Activated gamma-delta T cell (primary cell): Measurements from ENCODE around the gene CSTPP1.
"Not testable (repeated sequence)": the region's sequence is repeated elsewhere in the genome, so short reads cannot be mapped to it uniquely, and the experiment has no call there.

Experiments used
- DNase-seq: peaks from one replicate; lab custom pipeline; 2025; lab: John Stamatoyannopoulos, UW

The CSTPP1 gene

DNA sequence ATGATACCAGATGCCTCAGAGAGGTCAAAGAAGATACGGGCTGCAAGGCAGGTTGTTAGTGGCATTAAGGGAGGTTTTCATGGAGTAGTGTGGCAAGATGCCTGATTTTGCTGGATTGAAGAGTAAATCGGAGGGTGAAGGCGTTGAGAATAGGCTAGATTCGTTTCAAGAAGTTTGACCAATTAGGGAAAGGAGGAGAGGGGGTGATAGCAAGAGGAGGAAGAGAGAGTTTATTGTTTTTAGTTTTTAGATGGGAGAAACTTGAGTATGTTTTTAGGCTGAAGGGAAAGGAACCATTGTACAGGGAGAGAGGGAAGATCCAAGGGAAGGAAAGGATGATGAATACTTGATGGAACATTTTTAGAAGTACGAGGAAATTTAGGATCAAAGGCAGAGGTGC lies 16.5 kb downstream of the CSTPP1 start:
- DNase-seq, result no peak

- no peak for DNase-seq
Measured at GRCh38 chr11:46958777-46959176, 22.2 kb downstream of the CSTPP1 start.

DNA sequence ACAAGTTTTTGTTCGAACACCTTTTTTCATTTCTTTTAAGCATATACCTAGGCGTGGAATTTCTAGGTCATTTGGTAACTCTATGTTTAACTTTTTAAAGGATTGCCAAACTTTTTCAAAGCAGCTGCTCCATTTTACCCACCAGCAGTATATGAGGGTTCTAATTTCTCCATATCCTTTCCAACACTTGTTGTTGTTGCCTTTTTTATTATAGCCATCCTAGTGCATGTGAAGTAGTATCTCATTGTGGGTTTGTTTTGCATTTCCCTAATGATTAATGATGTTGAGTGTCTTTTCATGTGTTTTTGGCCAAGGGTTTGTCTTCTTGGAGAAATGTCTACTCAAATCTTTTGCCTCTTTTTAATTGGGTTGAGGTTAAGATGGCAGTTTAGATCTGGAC lies 24.5 kb downstream of the CSTPP1 start:
- DNase-seq, result no peak

GRCh38 chr11:46961886-46962285 lies 25.3 kb downstream of the CSTPP1 start:
- DNase-seq, result not testable (repeated sequence)

DNA sequence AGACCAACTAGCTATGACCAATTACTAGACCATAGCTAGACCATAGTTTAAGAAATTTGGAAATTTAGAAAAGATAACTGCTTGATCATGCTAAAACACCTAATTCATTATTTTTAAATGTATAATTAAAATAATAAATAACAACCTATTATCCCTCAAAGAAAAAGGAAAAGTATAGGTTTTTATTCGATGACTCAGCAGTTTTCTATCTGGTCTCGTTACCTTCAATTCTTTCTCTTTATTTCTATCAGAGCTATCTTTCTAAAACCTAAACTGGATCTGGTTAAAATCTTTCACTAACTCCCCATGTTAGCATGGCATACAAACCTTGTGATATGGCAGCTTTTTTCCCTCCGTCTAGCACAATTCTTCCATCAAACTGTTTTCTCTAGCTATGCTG lies 27.3 kb downstream of the CSTPP1 start:
- no peak for DNase-seq

DNA sequence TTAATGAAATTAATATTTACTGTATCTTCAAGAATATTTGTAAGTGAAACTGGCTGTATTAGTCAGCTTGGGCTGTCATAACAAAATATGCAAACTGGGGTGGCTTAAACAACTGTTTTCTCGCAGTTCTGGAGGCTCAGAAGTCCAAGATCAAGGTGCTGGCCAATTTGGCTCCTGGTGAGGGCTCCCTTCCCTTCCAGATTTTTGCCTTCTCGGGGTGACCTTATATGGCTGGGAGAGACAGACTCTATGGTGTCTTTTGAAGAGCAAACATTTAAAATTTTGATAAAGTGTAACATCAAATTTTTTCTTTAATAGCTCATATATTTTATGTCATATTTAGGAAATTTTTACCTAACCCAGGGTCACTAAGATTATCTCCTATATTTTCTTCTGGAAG lies 30.2 kb downstream of the CSTPP1 start:
- DNase-seq, result no peak

- no peak for DNase-seq
Measured at GRCh38 chr11:46967962-46968361, 31.4 kb downstream of the CSTPP1 start.

- DNase-seq, result no peak
Measured at GRCh38 chr11:46969379-46969778, 32.8 kb downstream of the CSTPP1 start.

GRCh38 chr11:46970913-46971625 lies 34.5 kb downstream of the CSTPP1 start:
- DNase-seq, result no peak

DNA sequence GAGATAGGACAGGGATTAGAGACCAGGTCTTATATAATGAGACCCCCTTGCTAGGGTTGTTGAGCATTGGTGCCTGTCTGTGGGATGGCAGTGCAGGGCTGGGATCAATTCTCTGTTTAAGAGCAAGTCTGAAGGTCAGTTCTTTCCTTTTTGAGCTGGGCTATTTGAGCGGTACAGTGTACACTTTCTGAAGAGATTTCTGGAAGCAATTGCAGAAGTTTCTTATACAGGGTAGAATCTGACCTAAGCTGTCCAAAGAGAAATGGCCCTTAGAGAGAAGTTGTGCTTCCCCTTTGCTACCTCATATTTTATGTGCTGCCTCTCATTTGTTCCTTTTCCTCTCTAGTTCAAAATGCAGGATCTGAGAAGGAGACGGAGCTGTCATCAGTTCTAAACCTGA lies 35.8 kb downstream of the CSTPP1 start:
- DNase-seq, result no peak

DNA sequence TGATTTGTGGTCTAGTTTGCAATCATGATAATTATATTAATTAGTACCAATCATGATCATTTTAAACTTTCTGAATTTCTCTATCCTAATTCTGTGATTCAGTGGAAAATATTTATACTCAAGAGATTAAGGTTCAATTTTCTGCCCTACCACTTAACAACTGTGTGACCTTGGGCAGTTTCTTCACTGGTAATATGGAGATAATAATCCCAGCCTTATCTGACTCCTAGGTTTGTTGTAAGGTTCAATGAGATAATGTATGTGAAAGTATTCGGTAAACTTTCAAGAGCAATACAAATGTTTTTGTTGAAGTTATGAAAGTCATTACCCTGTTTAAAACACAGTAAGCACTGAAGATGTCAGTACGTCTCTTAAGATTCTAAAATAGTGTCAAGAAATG lies 36.3 kb downstream of the CSTPP1 start:
- no peak for DNase-seq

- no peak for DNase-seq
Measured at GRCh38 chr11:46976182-46976854, 39.8 kb downstream of the CSTPP1 start.

DNA sequence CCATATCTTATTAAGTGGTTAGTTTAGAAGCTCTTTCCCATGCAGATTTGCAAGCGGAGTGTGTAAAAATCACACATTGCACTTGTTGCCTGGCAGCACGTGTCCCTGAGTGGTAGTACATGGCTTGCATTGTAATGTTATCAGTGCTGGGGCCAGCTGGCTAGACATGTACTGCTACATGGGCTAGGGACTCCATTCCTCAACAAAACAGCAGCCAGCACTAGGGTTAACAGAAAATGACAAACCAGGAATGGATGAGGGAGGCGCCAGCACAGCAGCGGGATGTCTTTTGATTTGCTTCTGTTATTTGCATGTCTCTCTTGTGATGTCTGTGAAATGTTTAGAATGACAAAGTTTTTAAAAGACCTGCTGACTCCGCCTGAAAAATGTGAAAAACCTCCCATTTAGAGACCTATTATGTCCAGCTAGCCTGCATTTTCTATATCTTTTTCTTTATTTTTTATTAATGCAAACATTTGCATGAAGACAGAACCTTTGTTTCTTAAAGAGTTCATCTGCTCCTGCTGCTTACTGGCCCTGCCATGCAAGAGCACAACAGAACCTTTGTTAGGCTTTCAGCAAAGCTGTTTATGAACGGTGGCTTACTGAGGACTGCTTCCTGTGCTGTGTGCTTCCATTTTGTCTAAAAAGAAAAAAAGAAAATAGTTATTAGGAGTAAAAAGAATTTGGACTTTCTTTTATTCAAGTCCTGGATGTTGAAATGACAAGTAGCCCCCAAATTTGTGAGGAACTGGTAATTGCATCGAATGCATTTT lies 40.7 kb downstream of the CSTPP1 start:
- no peak for DNase-seq

DNA sequence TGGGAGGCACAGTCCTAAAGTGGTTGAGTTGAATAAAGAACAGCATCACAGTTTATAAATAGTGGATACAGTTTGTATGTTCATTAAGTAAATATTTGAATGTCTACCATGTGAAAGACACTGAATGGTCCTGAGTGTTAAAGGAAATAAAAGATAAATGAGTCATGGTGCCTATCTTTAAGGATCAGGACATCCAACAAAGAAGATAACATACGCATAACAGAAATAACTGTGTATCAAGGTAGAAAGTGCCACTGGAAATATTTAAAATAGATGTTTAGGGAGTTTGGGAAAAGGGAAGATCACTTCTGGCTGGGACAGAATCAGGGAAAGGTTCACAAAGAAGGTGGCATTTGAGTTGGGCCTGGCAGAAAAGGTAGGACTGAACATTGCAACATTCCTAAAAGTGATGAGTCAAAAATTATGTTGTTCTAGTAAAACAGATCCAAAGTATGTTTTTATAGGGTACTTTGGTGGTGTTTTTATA lies 41.5 kb downstream of the CSTPP1 start:
- DNase-seq, result no peak

GRCh38 chr11:46979358-46979757 lies 42.8 kb downstream of the CSTPP1 start:
- no peak for DNase-seq

GRCh38 chr11:46981436-46981835 lies 44.9 kb downstream of the CSTPP1 start:
- DNase-seq, result no peak

DNA sequence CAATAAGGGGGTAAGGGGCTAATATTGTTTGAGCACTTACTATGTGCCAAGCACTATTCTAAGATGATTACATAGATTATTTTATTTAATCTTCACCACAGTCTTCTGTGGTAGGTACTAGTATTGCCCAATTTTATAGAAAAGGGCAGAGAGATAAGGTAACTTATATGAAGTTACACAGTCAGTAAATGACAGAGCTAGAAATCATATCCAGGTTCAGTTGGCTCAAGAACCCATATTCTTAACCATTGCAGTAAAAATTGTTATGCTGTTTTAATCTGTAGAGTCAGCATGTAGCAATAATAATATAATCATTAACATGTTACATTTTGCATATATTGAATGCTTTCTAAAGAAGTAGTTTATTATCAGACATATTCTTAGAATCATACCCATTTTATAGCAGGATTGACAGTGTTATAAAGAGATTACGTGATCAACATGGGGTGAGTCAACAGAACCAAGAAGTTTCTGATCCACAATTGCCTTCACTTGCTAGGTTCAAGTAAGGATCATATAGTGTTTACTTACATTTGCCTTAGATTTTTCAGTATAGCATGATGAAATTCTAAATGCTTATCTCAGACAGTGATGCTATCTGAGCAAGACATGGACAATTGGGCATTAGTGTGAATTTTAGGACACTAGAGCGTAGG lies 46.4 kb downstream of the CSTPP1 start:
- DNase-seq, result no peak

GRCh38 chr11:46983598-46983997 lies 47.0 kb downstream of the CSTPP1 start:
- DNase-seq, result no peak

DNA sequence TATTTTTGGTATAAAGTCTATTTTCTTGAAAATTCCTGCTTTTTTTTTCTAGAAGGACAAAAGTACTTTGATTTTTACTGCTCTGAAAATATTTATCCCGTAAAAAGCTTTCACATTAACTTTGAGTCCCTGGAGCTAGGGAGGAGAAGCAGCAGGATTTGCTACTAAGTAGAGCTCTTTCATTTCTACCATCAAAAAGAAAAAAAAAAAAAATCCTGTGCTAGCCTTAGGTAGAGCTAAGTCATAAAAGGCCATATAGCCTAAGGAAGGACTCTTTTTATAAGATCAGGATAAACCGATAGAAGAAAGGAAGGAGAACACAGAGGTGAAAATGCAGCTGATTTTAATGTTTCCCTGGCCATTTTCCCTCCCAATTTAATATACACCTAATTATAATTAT lies 48.0 kb downstream of the CSTPP1 start:
- DNase-seq, result no peak

- DNase-seq, result no peak
Measured at GRCh38 chr11:46984987-46985386, 48.4 kb downstream of the CSTPP1 start.

DNA sequence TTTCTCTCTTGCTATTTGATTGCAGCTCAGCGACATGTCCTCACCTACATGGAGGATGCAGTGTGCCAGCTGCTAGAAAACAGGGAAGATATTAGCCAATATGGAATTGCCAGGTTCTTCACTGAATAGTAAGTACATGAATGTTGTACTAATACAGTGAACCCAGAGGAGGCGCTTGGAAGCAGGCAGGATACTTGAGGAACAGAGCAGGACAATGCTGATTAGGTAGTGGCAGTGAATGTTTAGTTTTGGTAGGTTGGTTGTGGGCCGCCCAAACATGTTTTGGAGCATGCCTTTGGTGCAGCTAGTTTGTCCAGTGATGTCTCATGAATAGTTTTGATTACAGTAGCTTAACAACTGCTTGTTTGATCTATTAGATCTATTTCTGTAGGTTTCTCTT lies 50.6 kb downstream of the CSTPP1 start:
- DNase-seq, result no peak

DNA sequence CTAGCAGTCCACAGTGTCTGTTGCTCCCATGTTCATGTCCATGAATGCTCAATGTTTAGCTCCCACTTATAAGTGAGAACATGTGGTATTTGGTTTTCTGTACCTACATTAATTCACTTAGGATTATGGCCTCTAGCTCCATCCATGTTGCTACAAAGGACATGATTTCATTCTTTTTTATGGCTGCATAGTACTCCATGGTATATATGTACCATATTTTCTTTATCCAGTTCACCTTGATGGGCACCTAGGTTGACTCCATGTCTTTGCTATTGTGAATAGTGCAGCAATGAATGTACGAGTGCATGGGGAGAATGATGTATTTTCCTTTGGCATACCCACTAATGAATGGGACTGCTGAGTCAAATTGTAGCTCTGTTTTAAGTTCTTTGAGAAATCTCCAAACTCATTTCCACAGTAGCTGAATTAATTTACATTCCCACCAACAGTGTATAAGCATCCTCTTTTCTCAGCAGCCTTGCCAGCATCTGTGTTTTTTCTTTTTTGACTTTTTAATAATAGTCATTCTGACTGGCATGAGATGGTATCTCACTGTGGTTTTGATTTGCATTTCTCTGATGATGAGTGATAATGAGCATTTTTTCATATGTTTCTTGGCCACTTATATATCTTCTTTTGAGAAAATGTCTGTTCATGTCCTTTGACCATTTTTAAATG lies 53.4 kb downstream of the CSTPP1 start:
- not testable (repeated sequence) for DNase-seq
